ENCODE results near the gene CADPS2.

Gene CADPS2

GRCh38 chr7:122768827-122769226, 117.4 kb downstream of the CADPS2 start:
- DNase-seq (ENCODE audit: low read depth in 3 of 3): no peak

DNA sequence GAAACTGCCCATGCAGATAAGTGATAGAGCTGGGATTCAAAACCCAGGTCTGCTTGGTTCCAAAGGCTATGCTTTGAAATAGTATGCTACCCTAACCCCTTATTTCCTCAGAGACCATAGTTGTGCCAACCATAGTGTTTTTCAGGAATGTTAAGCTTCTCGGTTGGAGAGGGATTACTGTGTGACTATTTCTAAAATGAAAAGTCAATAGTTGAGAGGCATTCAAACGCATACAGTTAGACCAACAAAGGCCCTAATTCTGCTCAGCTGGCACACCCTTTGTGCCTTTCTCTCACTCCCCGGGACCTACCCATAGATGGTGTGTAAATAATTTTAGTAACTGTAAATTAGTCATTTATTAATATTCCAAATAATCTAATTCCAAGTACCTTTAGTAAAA, 118.9 kb downstream of the CADPS2 start:
- DNase-seq (ENCODE audit: low read depth in 3 of 3): no peak

DNA sequence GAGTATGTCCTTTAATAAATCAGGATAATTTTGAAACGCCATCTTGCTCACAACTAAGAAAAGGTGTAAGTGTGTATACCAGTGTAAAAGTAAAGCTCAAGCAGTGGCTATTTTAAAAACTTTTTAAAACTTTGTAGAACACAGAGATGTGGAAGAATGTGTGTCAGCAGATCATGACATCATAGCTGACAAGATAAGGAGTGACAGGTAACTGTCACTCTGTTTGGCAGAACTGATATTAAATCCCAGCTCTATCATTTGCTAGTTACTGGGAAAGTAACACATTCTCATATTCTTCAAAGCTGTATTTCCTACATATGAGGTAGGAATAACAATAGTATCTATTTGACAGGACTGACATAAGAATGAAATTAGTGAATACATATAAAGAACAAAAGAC, 119.7 kb downstream of the CADPS2 start:
- no peak for DNase-seq (ENCODE audit: low read depth in 3 of 3)

DNA sequence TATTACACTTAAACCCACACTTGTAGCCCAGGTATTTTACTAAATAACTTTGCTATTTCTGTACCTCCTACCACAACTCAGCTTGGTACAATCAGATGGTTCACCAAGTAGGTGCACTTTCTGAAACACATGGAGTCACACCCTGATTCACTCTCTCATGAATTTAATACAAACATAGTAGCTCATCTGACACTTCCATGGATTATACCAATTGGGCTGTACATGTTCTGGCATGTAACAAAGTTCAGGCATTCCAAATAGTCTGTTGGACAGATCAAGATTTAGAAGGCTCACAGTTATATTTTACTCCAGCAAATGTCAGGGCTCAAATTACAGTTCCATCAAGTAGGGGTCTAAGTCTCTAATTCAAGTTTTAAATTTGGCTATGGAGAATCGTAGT, 121.4 kb downstream of the CADPS2 start:
- DNase-seq (ENCODE audit: low read depth in 3 of 3): no peak

DNA sequence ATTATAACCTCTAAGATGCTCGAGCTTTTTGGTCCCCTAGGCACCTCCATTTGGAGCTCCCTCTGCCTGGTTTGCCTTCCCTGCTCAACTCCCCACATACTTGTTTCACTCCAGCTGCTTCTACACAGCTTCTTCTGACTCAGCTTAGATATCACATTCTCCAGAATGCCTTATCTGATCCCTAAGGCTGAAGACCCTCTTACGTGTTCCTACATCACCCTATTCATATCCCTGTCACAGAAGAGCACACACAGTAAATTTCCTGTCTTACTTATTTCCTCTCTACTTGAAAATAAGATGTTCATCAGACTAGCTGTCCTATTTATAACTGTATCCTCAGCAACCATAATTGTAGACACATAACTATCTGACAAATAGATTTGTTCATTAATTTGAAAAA, 122.2 kb downstream of the CADPS2 start:
- no peak for DNase-seq (ENCODE audit: low read depth in 3 of 3)

DNA sequence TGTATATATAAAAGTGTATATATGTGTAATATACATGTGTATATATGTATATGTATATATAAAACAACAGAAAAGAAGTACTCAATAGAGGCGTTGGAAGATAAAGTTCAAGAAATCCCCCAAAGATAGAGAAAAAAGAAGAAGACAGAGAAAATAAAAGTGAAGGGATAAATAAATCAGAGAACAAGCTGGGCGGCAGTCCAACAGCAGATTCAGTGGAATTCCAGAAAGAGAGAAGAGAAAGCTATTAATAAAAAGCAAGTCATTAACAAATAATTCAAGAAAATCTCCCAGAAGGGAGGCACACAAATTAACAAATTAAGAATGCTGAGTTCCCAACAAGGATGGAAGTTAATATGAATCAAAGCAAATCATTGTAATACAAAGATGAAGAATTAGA, 124.2 kb downstream of the CADPS2 start:
- no peak for DNase-seq (ENCODE audit: low read depth in 3 of 3)

- DNase-seq (ENCODE audit: low read depth in 3 of 3): no peak
Observed at GRCh38 chr7:122758501-122758900, 127.8 kb downstream of the CADPS2 start.

DNA sequence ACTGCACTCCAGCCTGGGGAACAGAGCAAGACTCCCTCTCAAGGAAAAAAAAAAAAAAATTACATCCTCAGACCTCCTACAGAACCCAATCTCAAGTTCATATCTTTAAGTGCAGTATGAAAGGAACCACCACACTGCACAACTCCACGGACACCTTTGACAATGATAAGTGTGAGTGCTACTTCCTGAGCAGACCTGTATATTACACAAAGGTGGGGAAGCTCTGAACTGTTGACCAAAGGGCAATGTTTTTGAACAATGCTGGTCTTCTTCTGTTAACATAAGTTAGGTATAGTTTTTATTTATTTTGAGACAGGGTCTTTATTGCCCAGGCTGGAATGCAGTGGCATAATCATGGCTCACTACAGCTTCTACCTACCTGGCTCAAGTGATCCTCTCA, 129.4 kb downstream of the CADPS2 start:
- no peak for DNase-seq (ENCODE audit: low read depth in 3 of 3)

DNA sequence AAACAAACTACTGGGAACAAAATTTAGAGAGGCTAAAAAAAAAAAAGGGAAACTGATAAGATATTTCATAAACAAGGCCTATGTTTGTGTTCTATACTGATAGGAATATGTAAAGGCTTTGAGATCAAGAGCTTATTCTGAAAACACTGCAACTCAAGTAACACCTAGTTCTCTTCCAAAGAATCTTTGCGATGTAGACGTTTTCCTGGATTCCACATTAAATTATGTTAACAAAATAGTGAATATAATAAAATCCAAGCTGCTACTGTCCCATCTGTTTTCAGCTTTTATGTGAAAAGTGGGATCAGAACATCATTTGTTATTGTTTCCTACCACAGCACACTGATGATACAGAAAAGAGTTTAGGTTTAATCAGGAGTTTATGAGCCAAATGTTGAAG, 130.6 kb downstream of the CADPS2 start:
- DNase-seq (ENCODE audit: low read depth in 3 of 3): no peak

- DNase-seq (ENCODE audit: low read depth in 3 of 3): no peak
Observed at GRCh38 chr7:122752583-122752982, 133.7 kb downstream of the CADPS2 start.

GRCh38 chr7:122750389-122750788, 135.9 kb downstream of the CADPS2 start:
- DNase-seq (ENCODE audit: low read depth in 3 of 3): no peak

DNA sequence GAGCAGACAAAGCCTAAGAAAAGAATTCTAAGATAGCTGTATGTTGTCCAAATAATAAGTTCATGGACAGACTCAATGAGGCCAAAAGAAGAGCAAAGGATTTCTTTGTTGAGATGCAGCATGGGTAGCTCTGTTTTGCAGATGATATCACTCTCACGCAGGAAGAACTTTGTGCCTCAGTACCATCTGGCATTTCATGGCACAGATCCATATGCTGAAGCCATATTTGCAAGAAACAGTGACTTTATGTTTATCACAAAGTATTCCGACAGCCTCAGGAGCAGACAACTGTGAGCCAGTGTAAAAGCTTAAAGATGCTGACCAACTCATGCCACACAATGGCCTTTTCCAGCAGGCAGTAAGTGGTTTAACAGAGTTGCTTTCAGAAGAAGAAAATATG, 138.1 kb downstream of the CADPS2 start:
- DNase-seq (ENCODE audit: low read depth in 3 of 3): no peak

DNA sequence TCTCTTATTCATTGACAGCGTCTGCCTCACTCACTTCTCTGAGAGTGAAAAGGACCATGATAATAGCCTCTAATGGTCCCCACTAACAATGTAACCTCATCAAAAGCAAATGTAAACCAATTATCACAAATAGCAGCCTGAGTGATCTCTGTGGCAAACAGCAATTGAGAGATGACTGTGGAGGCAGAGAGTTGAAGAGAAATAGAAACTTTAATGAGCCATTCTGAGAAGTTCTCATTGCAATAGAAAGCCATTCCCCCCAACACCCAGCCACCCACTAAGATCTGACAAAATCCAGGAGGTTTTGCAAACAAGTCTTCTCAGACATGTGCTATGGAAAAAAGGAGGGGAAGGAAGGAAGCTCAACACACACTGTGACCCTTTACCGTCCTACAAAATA, 139.3 kb downstream of the CADPS2 start:
- DNase-seq (ENCODE audit: low read depth in 3 of 3): no peak

GRCh38 chr7:122743211-122743610, 143.0 kb downstream of the CADPS2 start:
- no peak for DNase-seq (ENCODE audit: low read depth in 3 of 3)

GRCh38 chr7:122738947-122739346, 147.3 kb downstream of the CADPS2 start:
- DNase-seq (ENCODE audit: low read depth in 3 of 3): no peak

- DNase-seq (ENCODE audit: low read depth in 3 of 3): no peak
Observed at GRCh38 chr7:122736183-122736582, 150.1 kb downstream of the CADPS2 start.

GRCh38 chr7:122727759-122728158, 158.5 kb downstream of the CADPS2 start:
- no peak for DNase-seq (ENCODE audit: low read depth in 3 of 3)

- DNase-seq (ENCODE audit: low read depth in 3 of 3): no peak
Observed at GRCh38 chr7:122727354-122727753, 158.9 kb downstream of the CADPS2 start.

DNA sequence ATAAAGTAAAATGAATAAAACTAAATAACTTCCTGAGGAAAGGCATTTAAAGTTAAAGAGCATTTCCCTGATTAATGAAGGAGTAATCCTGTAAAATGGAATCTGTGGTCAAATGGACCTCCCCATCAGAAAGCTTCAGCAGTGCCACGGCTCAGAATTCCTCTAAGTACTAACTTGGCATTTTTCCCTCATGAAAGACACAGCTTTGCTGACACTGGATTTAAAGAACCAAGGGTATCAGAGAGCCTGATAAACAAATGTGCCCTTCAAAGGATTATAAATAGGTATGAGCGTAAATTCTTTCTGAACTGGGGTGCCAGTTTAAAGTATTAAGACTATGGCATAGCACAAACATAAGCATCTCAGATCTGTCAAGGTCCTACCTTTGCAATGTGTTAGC, 159.4 kb downstream of the CADPS2 start:
- no peak for DNase-seq (ENCODE audit: low read depth in 3 of 3)

GRCh38 chr7:122724366-122724765, 161.9 kb downstream of the CADPS2 start:
- no peak for DNase-seq (ENCODE audit: low read depth in 3 of 3)

GRCh38 chr7:122719010-122719578, 167.2 kb downstream of the CADPS2 start:
- DNase-seq (ENCODE audit: low read depth in 3 of 3): no peak

- no peak for DNase-seq (ENCODE audit: low read depth in 3 of 3)
Observed at GRCh38 chr7:122717356-122718089, 168.7 kb downstream of the CADPS2 start.

DNA sequence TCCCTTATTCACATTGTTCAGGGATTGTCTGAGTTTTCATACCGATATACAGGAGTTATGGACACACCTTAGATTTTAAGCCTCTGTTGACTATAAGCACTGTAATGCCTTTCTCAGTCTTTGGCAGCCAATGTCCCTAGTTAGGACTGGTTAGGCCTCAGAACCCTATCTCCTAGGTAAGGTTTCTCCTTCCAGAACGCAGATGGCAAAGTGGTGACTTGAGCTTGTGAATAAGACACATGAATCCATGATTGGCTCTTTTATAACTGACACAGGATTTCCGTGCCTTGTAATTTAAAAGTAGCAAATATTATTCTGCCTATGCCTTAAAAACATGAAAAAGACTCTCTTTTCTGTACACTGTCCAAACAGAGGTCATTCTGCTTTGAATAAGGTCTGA, 171.1 kb downstream of the CADPS2 start:
- DNase-seq (ENCODE audit: low read depth in 3 of 3): no peak

DNA sequence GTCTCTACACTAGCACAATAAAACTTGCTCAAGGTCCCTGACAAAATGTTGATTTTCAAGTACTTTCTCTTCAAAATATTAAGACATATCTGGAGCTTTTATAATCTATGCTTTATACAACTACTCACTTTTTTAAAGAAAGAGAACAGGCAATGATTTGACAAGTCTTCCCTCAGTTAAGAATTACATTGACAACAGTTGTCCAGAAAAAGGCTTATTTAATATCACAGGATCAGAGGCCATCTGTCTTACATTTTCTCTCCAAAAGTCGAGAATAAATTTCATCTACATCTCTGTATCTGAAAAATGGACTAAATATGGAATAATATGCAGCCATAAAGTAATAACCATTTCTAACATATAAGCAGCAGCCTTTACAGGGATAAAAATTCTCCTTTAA, 175.3 kb downstream of the CADPS2 start:
- no peak for DNase-seq (ENCODE audit: low read depth in 3 of 3)

Data from stimulated activated CD4-positive, alpha-beta T cell treated with anti-CD3 and anti-CD28 coated beads, TNF-alpha, amount 100 ng/mL, for 48 hours (primary cell).